Measurements from ENCODE around the gene PTPRZ1.

DNA sequence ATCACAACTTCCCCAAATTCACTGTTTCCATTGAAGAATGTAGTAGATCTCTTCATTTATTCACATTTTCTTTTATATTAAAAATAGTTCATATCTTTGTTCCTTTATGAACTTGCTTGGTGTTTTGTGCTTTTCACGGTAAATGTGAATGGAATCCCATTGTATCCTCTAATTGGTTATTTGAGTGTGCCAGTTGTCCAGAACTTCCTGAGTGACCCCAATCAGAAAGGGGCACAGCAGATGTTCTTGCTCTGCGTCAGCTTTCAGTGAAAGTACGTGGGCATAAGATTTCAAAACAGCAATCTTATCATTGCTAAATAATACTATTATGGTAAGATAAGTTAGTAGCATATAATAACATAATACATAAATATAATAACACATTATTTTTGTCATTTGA lies 47.0 kb downstream of the PTPRZ1 start:
- no peak for TF ChIP-seq KLF8 (tag by site-specific recombination; IDR thresholded peaks at IDR 0.05)
- TF ChIP-seq, protein P1, sequence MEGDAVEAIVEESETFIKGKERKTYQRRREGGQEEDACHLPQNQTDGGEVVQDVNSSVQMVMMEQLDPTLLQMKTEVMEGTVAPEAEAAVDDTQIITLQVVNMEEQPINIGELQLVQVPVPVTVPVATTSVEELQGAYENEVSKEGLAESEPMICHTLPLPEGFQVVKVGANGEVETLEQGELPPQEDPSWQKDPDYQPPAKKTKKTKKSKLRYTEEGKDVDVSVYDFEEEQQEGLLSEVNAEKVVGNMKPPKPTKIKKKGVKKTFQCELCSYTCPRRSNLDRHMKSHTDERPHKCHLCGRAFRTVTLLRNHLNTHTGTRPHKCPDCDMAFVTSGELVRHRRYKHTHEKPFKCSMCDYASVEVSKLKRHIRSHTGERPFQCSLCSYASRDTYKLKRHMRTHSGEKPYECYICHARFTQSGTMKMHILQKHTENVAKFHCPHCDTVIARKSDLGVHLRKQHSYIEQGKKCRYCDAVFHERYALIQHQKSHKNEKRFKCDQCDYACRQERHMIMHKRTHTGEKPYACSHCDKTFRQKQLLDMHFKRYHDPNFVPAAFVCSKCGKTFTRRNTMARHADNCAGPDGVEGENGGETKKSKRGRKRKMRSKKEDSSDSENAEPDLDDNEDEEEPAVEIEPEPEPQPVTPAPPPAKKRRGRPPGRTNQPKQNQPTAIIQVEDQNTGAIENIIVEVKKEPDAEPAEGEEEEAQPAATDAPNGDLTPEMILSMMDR (tag by site-specific recombination; IDR thresholded peaks at IDR 0.05): no peak
- TF ChIP-seq SCRT2 (tag by site-specific recombination; IDR thresholded peaks at IDR 0.05): no peak
- no peak for TF ChIP-seq ZNF274 (IDR thresholded peaks at IDR 0.05; ENCODE audit: low read length)
- no peak for TF ChIP-seq ZNF274 (tag by site-specific recombination; IDR thresholded peaks at IDR 0.05; ENCODE audit: borderline replicate concordance)
- no peak for TF ChIP-seq ZNF2 (tag by site-specific recombination; IDR thresholded peaks at IDR 0.05)
- TF ChIP-seq, protein P2, sequence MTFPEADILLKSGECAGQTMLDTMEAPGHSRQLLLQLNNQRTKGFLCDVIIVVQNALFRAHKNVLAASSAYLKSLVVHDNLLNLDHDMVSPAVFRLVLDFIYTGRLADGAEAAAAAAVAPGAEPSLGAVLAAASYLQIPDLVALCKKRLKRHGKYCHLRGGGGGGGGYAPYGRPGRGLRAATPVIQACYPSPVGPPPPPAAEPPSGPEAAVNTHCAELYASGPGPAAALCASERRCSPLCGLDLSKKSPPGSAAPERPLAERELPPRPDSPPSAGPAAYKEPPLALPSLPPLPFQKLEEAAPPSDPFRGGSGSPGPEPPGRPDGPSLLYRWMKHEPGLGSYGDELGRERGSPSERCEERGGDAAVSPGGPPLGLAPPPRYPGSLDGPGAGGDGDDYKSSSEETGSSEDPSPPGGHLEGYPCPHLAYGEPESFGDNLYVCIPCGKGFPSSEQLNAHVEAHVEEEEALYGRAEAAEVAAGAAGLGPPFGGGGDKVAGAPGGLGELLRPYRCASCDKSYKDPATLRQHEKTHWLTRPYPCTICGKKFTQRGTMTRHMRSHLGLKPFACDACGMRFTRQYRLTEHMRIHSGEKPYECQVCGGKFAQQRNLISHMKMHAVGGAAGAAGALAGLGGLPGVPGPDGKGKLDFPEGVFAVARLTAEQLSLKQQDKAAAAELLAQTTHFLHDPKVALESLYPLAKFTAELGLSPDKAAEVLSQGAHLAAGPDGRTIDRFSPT (tag by site-specific recombination; IDR thresholded peaks at IDR 0.05): no peak
- TF ChIP-seq, protein P3, sequence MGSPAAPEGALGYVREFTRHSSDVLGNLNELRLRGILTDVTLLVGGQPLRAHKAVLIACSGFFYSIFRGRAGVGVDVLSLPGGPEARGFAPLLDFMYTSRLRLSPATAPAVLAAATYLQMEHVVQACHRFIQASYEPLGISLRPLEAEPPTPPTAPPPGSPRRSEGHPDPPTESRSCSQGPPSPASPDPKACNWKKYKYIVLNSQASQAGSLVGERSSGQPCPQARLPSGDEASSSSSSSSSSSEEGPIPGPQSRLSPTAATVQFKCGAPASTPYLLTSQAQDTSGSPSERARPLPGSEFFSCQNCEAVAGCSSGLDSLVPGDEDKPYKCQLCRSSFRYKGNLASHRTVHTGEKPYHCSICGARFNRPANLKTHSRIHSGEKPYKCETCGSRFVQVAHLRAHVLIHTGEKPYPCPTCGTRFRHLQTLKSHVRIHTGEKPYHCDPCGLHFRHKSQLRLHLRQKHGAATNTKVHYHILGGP (tag by site-specific recombination; IDR thresholded peaks at IDR 0.05): no peak
- no peak for TF ChIP-seq ZNF239 (tag by site-specific recombination; IDR thresholded peaks at IDR 0.05)
- no peak for TF ChIP-seq ZNF776 (tag by site-specific recombination; IDR thresholded peaks at IDR 0.05; ENCODE audit: borderline replicate concordance)
- TF ChIP-seq YY1 (tag by site-specific recombination; IDR thresholded peaks at IDR 0.05): no peak
